H1 (cell line): ENCODE results near the gene NOTCH2. TPM values are rescaled to one million over a fixed set of nuclear protein-coding genes. Genes with fewer than 3 reads are reported as not detected.

Experiments used
- CTCF ChIA-PET: fragments of 300-600 bp; sonication (Branson Sonifier 250); formaldehyde crosslinking; loops from one replicate; lab custom pipeline; 2021; ENCODE audit not compliant: partially characterized antibody; lab: Charles Lee
- POLR2A ChIA-PET: fragments of 300-600 bp; sonication (Branson Sonifier 250); formaldehyde crosslinking; loops from one replicate; lab custom pipeline; 2021; ENCODE audit warnings: inconsistent platforms; ENCODE audit not compliant: partially characterized antibody; lab: Charles Lee
- DNase-seq, 2 experiments: peaks; one replicate each; pipeline versions ENCODE4 v3.0.0 to v3.0.0-alpha.2; 2010 to 2022; ENCODE audit warnings: low spot score in 2 of 2, low read depth in 1 of 2, mixed read lengths in 1 of 2
- FAIRE-seq: peaks from 2 replicates; lab custom pipeline; 2011; peaks lifted over from hg19 to GRCh38; lab: Jason Lieb, UNC
- H2AFZ ChIP-seq: 2 replicates; pipeline ENCODE4 v1.8.1; 2012; ENCODE audit warnings: low read length, inconsistent platforms
- H2AK5ac ChIP-seq: 2 replicates; pipeline ENCODE4 v1.6.1; 2013; ENCODE audit warnings: low read depth, low read length
- H2BK120ac ChIP-seq: replicated peaks from 2 replicates; pipeline ENCODE3; 2013; ENCODE audit warnings: low read depth, low read length, inconsistent platforms
- H2BK12ac ChIP-seq: 2 replicates; pipeline ENCODE4 v1.6.1; 2013; ENCODE audit warnings: low read depth, low read length
- H2BK15ac ChIP-seq: 2 replicates; pipeline ENCODE4 v1.6.1; 2013; ENCODE audit warnings: low read length
- H2BK20ac ChIP-seq: 2 replicates; pipeline ENCODE4 v1.6.1; 2013; ENCODE audit warnings: low read length
- H2BK5ac ChIP-seq: 2 replicates; pipeline ENCODE4 v1.6.1; 2013; ENCODE audit warnings: low read depth, low read length
- H3K14ac ChIP-seq: 2 replicates; pipeline ENCODE4 v1.6.1; 2013; ENCODE audit warnings: inconsistent platforms; ENCODE audit not compliant: insufficient read length
- H3K18ac ChIP-seq: 2 replicates; pipeline ENCODE4 v1.6.1; 2013; ENCODE audit warnings: low read length; ENCODE audit errors: extremely low read depth
- H3K23ac ChIP-seq: 2 replicates; pipeline ENCODE4 v1.6.1; 2013; ENCODE audit warnings: inconsistent platforms; ENCODE audit not compliant: insufficient read length
- H3K23me2 ChIP-seq: 2 replicates; pipeline ENCODE4 v1.6.1; 2013; ENCODE audit warnings: low read depth, low read length
- H3K27ac ChIP-seq: 2 replicates; pipeline ENCODE4 v1.6.1; 2011; ENCODE audit warnings: low read depth, low read length, inconsistent platforms
- H3K27me3 ChIP-seq, 4 experiments: replicated peaks in 1 of 4; 1 replicate in 1 of 4; 2 replicates in 3 of 4; pipeline versions ENCODE4 v1.6.1 to v1.8.1; 2011 to 2013; ENCODE audit warnings: low read length in 3 of 4, mild to moderate bottlenecking in 3 of 4, inconsistent platforms in 2 of 4, mixed read lengths in 2 of 4, moderate library complexity in 1 of 4; ENCODE audit not compliant: control insufficient read depth in 3 of 4, insufficient read depth in 3 of 4; ENCODE audit errors: extremely low read depth in 1 of 4
- H3K36me3 ChIP-seq, 4 experiments: 2 replicates each; pipeline versions ENCODE4 v1.6.1 to v1.8.1; 2011 to 2013; ENCODE audit warnings: mild to moderate bottlenecking in 4 of 4, low read length in 3 of 4, moderate library complexity in 2 of 4, control low read depth in 1 of 4, inconsistent platforms in 1 of 4; ENCODE audit not compliant: insufficient read depth in 4 of 4, control insufficient read depth in 2 of 4
- H3K4ac ChIP-seq: replicated peaks from 2 replicates; pipeline ENCODE3; 2013; ENCODE audit warnings: low read length, low read depth, mixed read lengths, inconsistent platforms; ENCODE audit not compliant: insufficient read length
- H3K4me1 ChIP-seq, 4 experiments: replicated peaks in 1 of 4; 1 replicate in 1 of 4; 2 replicates in 3 of 4; pipeline versions ENCODE4 v1.6.1 to v1.8.1; 2011 to 2013; ENCODE audit warnings: low read length in 3 of 4, inconsistent platforms in 2 of 4, mixed read lengths in 1 of 4; ENCODE audit not compliant: insufficient read depth in 4 of 4, control insufficient read depth in 3 of 4
- H3K4me2 ChIP-seq, 2 experiments: 2 replicates each; pipeline versions ENCODE4 v1.6.1 to v1.8.1; 2011 to 2013; ENCODE audit warnings: low read depth in 2 of 2, low read length in 2 of 2, control low read depth in 1 of 2, inconsistent platforms in 1 of 2, mild to moderate bottlenecking in 1 of 2; ENCODE audit not compliant: insufficient read depth in 1 of 2
- H3K4me3 ChIP-seq, 4 experiments: fragments of 200-600, 300-600 bp in 1 of 4; sonication (generic), shearing (Covaris generic), sonication (Bioruptor Twin) in 1 of 4; 2 replicates each; pipeline versions ENCODE4 v1.5.1 to v1.8.1; 2011 to 2016; ENCODE audit warnings: low read length in 4 of 4, low read depth in 3 of 4, control low read depth in 2 of 4, inconsistent platforms in 2 of 4, mild to moderate bottlenecking in 2 of 4, mixed read lengths in 1 of 4, moderate library complexity in 1 of 4; ENCODE audit not compliant: insufficient read depth in 2 of 4; ENCODE audit errors: extremely low read depth in 1 of 4
- H3K56ac ChIP-seq: replicated peaks from 2 replicates; pipeline ENCODE3; 2013; ENCODE audit warnings: low read depth, mild to moderate bottlenecking, mixed read lengths, low read length, inconsistent platforms; ENCODE audit not compliant: insufficient read length
- H3K79me1 ChIP-seq: 2 replicates; pipeline ENCODE4 v1.6.1; 2013; ENCODE audit warnings: low read depth, low read length, control low read depth
- H3K79me2 ChIP-seq, 2 experiments: 2 replicates each; pipeline versions ENCODE4 v1.6.1 to v1.8.1; 2012 to 2013; ENCODE audit warnings: low read length in 2 of 2, mild to moderate bottlenecking in 2 of 2, inconsistent platforms in 1 of 2; ENCODE audit not compliant: insufficient read depth in 2 of 2, control insufficient read depth in 1 of 2
- H3K9ac ChIP-seq, 4 experiments: replicated peaks in 1 of 4; 1 replicate in 1 of 4; 2 replicates in 3 of 4; pipeline versions ENCODE4 v1.6.1 to v1.8.1; 2011 to 2013; ENCODE audit warnings: low read depth in 3 of 4, low read length in 3 of 4, control low read depth in 2 of 4, mild to moderate bottlenecking in 2 of 4, moderate library complexity in 2 of 4, inconsistent platforms in 1 of 4; ENCODE audit errors: extremely low read depth in 1 of 4
- H3K9me3 ChIP-seq, 2 experiments: 2 replicates each; pipeline versions ENCODE4 v1.6.1 to v1.8.1; 2012 to 2013; ENCODE audit warnings: mild to moderate bottlenecking in 2 of 2, moderate library complexity in 2 of 2, control low read depth in 1 of 2, inconsistent platforms in 1 of 2, low read depth in 1 of 2, low read length in 1 of 2, mixed read lengths in 1 of 2; ENCODE audit not compliant: insufficient read depth in 2 of 2
- H4K20me1 ChIP-seq, 2 experiments: replicated peaks in 1 of 2; 2 replicates each; pipeline versions ENCODE3 to v1.8.1; 2011 to 2013; ENCODE audit warnings: inconsistent platforms in 2 of 2, low read length in 2 of 2, mild to moderate bottlenecking in 1 of 2; ENCODE audit not compliant: insufficient read depth in 2 of 2, control insufficient read depth in 1 of 2
- H4K5ac ChIP-seq: 2 replicates; pipeline ENCODE4 v1.6.1; 2013; ENCODE audit warnings: low read length, low read depth, mixed read lengths, inconsistent platforms; ENCODE audit not compliant: insufficient read length
- H4K8ac ChIP-seq: 2 replicates; pipeline ENCODE4 v1.8.0; 2013; ENCODE audit warnings: mild to moderate bottlenecking, moderate library complexity, low read length, inconsistent platforms; ENCODE audit not compliant: insufficient read depth; ENCODE audit errors: extremely low read depth
- H4K91ac ChIP-seq: replicated peaks from 2 replicates; pipeline ENCODE3; 2013; ENCODE audit warnings: low read length, mixed read lengths, inconsistent platforms; ENCODE audit not compliant: insufficient read length
- WGBS, 2 experiments: shearing (Covaris generic) in 1 of 2; methylation state at CpG; one replicate each; pipeline versions ENCODE4 v1.1.6 to v1.1.7; 2013 to 2015; ENCODE audit warnings: low lambda C conversion rate in 2 of 2, mixed read lengths in 2 of 2, inconsistent platforms in 1 of 2, low coverage in 1 of 2, missing lambda C conversion rate in 1 of 2; ENCODE audit not compliant: insufficient replicate concordance in 2 of 2, insufficient coverage in 1 of 2, insufficient read length in 1 of 2; ENCODE audit errors: extremely low coverage in 1 of 2, missing lambda C conversion rate in 1 of 2; 5-methylcytosine and 5-hydroxymethylcytosine counted together
- polyA plus RNA-seq, 7 experiments: library from polyadenylated mRNA; depleted of rRNA in 3 of 7; stranded (reverse) in 5 of 7; unstranded in 2 of 7; fragments of >200 nt in 5 of 7; fragments of 200-250 nt in 2 of 7; gene quantifications; 1 replicate in 5 of 7; 2 replicates in 1 of 7; 4 replicates in 1 of 7; pipeline versions ENCODE4 v1.2.1 to v1.2.3, GENCODE V29; 2011 to 2013; ENCODE audit warnings: missing spikeins in 2 of 7, mixed read lengths in 2 of 7
- total RNA-seq: library from RNA; stranded (reverse); fragmentation: NEBNext Ultra II Directional; extraction: Animal tissue kit (Norgen Biotek cat#: 25700); gene quantifications from 2 replicates; pipeline ENCODE4 v1.2.1, GENCODE V29; 2021

Gene NOTCH2
- total and polyA plus RNA-seq, 2 of the 8 experiments (the other 6 are each of a cell fraction or from before 2014, with no cell fraction given) = 17.7 to 63.0 TPM

DNA sequence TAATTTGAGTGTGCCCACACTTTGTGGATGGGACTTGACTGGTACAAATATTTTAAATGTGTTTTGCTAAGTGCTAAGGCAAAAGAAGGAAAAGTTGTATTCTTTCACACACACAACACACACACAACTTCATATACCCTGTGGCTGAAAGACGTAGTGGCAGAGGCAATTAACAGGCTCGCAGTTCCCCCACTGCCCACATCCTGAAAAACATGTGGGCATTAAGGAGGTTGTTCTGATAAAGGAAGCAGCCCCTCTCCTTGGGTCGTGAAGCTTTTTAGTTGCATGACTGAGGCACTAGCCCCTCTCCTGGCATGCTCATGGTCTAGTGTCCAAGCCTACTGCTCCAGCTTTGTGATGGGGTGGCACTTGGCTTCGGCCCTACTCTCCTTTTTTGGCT, 158.8 kb downstream of the NOTCH2 start:
- Histone ChIP-seq H2BK120ac (no peak overlapping the region), H3K27ac (no peak overlapping the region), H3K4ac (no peak overlapping the region), H2BK12ac (no peak overlapping the region), H3K18ac (no peak overlapping the region), H2AFZ (no peak overlapping the region), H3K36me3 (peaks cover under 1 to 7% (median 4%) of the 10 kb centered on the region in 4 experiments; a peak in 4 of 8 replicates), H3K23ac (no peak overlapping the region), H3K79me2 (no peaks in the 10 kb centered on the region), H3K79me1 (no peaks in the 10 kb centered on the region), H3K9me3 (no peaks in the 10 kb centered on the region), H3K14ac (no peak overlapping the region), H4K5ac (no peak overlapping the region), H2BK15ac (no peak overlapping the region), H3K4me2 (no peak overlapping the region), H4K20me1 (no peaks in the 10 kb centered on the region), H3K56ac (no peak overlapping the region), H3K4me3 (no peak overlapping the region), H3K23me2 (no peaks in the 10 kb centered on the region), H4K8ac (no peak overlapping the region), H3K4me1 (peaks cover 0 to 4% (median 0%) of the 10 kb centered on the region in 4 experiments; a peak in 1 of 7 replicates), H4K91ac (no peak overlapping the region), H2AK5ac (no peak overlapping the region), H2BK5ac (no peak overlapping the region), H3K27me3 (no peaks in the 10 kb centered on the region; a peak in 1 of 7 replicates), H3K9ac (no peak overlapping the region), H2BK20ac (no peak overlapping the region)
- WGBS, 2 experiments = 82% methylated on average over 4 of the region's 4 CpGs; no CpG with 5 or more reads in 1 of the 2 experiments
- DNase-seq (no peak), FAIRE-seq (no peak)
- ChIA-PET CTCF (interaction anchor here (0.6 to 2.0 kb wide), 5 partner anchors 14 to 366 kb away, joined by 3 to 11 read pairs (median 3); partner anchors contain the start of gene ADAM30), POLR2A (no interaction called here)
